Caki2 (cell line): ENCODE data around the gene DVL1. TPM values are rescaled to one million over a fixed set of nuclear protein-coding genes. Genes with fewer than 3 reads are reported as not detected.

Source experiments
- DNase-seq: peaks from one replicate; pipeline ENCODE4 v3.0.0-alpha.2; 2015; ENCODE audit warnings: low read depth
- in situ Hi-C: cut with HindIII; loops from 2 replicates; pipeline ENCODE4 v1.10.0; 2016; ENCODE audit warnings: low sequenced_read_pairs, low pct_unique_long_range_greater_than_20kb, mixed read lengths
- total RNA-seq: library from RNA; depleted of rRNA; stranded (reverse); fragments of >200 nt; shearing (Covaris generic); gene quantifications from 2 replicates; pipeline ENCODE4 v1.2.3, GENCODE V29; 2014; ENCODE audit warnings: low replicate concordance

DVL1 gene
- total RNA-seq, 1 experiment from 2014 or later, result 84.9 TPM

GRCh38 chr1:1359664-1360468 lies 10.6 kb upstream of the DVL1 start:
- in situ Hi-C loops, result no loop called here

GRCh38 chr1:1359308-1359663 lies 10.1 kb upstream of the DVL1 start:
- no peak for DNase-seq
- in situ Hi-C loops, result no loop called here

More at GRCh38 chr1:1359664-1360468, 10.6 kb upstream of the DVL1 start:
- DNase-seq, result no peak

GRCh38 chr1:1358433-1359271 lies 9.4 kb upstream of the DVL1 start, which contains the start of gene MXRA8:
Gene MXRA8 (minus strand): TSS chr1:1358555. CDS start chr1:1358504, 51 bp downstream.
- no peak for DNase-seq
- in situ Hi-C loops, result no loop called here

GRCh38 chr1:1357871-1358432 lies 8.7 kb upstream of the DVL1 start:
- DNase-seq, result no peak
- in situ Hi-C loops, result no loop called here

GRCh38 chr1:1356796-1357401 lies 7.7 kb upstream of the DVL1 start:
- in situ Hi-C loops, result no loop called here
- DNase-seq, result no peak

- DNase-seq, result no peak
- in situ Hi-C loops, result no loop called here
These were observed 7.1 kb upstream of the DVL1 start for GRCh38 chr1:1356166-1356795.

GRCh38 chr1:1355416-1355815 lies 6.2 kb upstream of the DVL1 start:
- in situ Hi-C loops, result no loop called here
- DNase-seq, result no peak

GRCh38 chr1:1354271-1355247 lies 5.3 kb upstream of the DVL1 start:
- in situ Hi-C loops, result no loop called here
- no peak for DNase-seq

GRCh38 chr1:1353389-1354151 lies 4.4 kb upstream of the DVL1 start:
- DNase-seq, result no peak
- in situ Hi-C loops, result no loop called here

- in situ Hi-C loops, result no loop called here
- DNase-seq, result no peak
These were observed 3.7 kb upstream of the DVL1 start for GRCh38 chr1:1352786-1353388.

- DNase-seq, result no peak
- in situ Hi-C loops, result no loop called here
These were observed 2.6 kb upstream of the DVL1 start for GRCh38 chr1:1351511-1352427.

GRCh38 chr1:1348420-1349255 lies 580 bp downstream of the DVL1 start:
- DNase-seq, result no peak
- in situ Hi-C loops, result no loop called here

- in situ Hi-C loops, result no loop called here
- DNase-seq, result peak; percentile 61
These were observed 1.4 kb downstream of the DVL1 start for GRCh38 chr1:1347663-1348419.
